Coronary artery (tissue), 2 donors: Measurements from ENCODE around the gene HELT.
"Not testable (repeated sequence)": the region's sequence is repeated elsewhere in the genome, so short reads cannot be mapped to it uniquely, and the experiment has no call there.

Experiments
- DNase-seq: peaks from one replicate; pipeline ENCODE4 v3.0.0-alpha.2; 2017; ENCODE audit warnings: low spot score
- H3K27ac ChIP-seq, 2 donors: fragments of 200-600 bp; sonication (generic); one replicate each; pipeline ENCODE4 v1.5.1; 2016 to 2019
- H3K4me3 ChIP-seq: fragments of 200-600 bp; sonication (generic); 2 replicates; pipeline ENCODE4 v1.5.1; 2016; ENCODE audit warnings: mild to moderate bottlenecking, moderate library complexity
- TF ChIP-seq, protein P1 (sequence below): fragments of 200-600 bp; sonication (generic); IDR thresholded peaks from one replicate; pipeline ENCODE4 v1.5.1; 2019; ENCODE audit warnings: antibody characterized with exemption

The HELT gene

GRCh38 chr4:184979461-184980124, 38.7 kb upstream of the HELT start:
- TF ChIP-seq, protein P1, sequence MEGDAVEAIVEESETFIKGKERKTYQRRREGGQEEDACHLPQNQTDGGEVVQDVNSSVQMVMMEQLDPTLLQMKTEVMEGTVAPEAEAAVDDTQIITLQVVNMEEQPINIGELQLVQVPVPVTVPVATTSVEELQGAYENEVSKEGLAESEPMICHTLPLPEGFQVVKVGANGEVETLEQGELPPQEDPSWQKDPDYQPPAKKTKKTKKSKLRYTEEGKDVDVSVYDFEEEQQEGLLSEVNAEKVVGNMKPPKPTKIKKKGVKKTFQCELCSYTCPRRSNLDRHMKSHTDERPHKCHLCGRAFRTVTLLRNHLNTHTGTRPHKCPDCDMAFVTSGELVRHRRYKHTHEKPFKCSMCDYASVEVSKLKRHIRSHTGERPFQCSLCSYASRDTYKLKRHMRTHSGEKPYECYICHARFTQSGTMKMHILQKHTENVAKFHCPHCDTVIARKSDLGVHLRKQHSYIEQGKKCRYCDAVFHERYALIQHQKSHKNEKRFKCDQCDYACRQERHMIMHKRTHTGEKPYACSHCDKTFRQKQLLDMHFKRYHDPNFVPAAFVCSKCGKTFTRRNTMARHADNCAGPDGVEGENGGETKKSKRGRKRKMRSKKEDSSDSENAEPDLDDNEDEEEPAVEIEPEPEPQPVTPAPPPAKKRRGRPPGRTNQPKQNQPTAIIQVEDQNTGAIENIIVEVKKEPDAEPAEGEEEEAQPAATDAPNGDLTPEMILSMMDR = no peak
- no peak for DNase-seq
- no peak overlapping the region for H3K4me3 ChIP-seq
- H3K27ac ChIP-seq = no peak overlapping the region

- no peak for DNase-seq
- no peak overlapping the region for H3K4me3 ChIP-seq
- no peak overlapping the region for H3K27ac ChIP-seq
- TF ChIP-seq, protein P1 = no peak
These were observed 38.0 kb upstream of the HELT start for GRCh38 chr4:184980261-184980660.

- no peak for DNase-seq
- Histone ChIP-seq H3K4me3 (no peak overlapping the region), H3K27ac (no peak overlapping the region)
- TF ChIP-seq, protein P1 = no peak
These were observed 34.5 kb upstream of the HELT start for GRCh38 chr4:184983672-184984356.

- no peak for DNase-seq
- TF ChIP-seq, protein P1 = no peak
- H3K27ac ChIP-seq = no peak overlapping the region
- H3K4me3 ChIP-seq = no peak overlapping the region
These were observed 30.7 kb upstream of the HELT start for GRCh38 chr4:184987493-184988031.

- DNase-seq = no peak
- Histone ChIP-seq H3K27ac (no peak overlapping the region), H3K4me3 (no peak overlapping the region)
- TF ChIP-seq, protein P1 = no peak
These were observed 29.7 kb upstream of the HELT start for GRCh38 chr4:184988611-184989010.

GRCh38 chr4:184989283-184989682, 29.0 kb upstream of the HELT start:
- H3K4me3 ChIP-seq, H3K27ac ChIP-seq: not testable (repeated sequence)

GRCh38 chr4:184990131-184990530, 28.2 kb upstream of the HELT start:
- not testable (repeated sequence) for H3K4me3 ChIP-seq, H3K27ac ChIP-seq

More at GRCh38 chr4:184989283-184989682, 29.0 kb upstream of the HELT start:
- DNase-seq = not testable (repeated sequence)

GRCh38 chr4:184991860-184992259, 26.4 kb upstream of the HELT start:
- Histone ChIP-seq H3K27ac (no peak overlapping the region), H3K4me3 (no peak overlapping the region)
- TF ChIP-seq, protein P1 = no peak
- no peak for DNase-seq

More at GRCh38 chr4:184990131-184990530, 28.2 kb upstream of the HELT start:
- DNase-seq = not testable (repeated sequence)
